CD1c-positive myeloid dendritic cell (primary cell): ENCODE results near the gene ATG2A.

Experiments
- DNase-seq: peaks from one replicate; pipeline ENCODE4 v3.0.0-alpha.2; 2016; ENCODE audit errors: extremely low spot score

ATG2A gene

DNA sequence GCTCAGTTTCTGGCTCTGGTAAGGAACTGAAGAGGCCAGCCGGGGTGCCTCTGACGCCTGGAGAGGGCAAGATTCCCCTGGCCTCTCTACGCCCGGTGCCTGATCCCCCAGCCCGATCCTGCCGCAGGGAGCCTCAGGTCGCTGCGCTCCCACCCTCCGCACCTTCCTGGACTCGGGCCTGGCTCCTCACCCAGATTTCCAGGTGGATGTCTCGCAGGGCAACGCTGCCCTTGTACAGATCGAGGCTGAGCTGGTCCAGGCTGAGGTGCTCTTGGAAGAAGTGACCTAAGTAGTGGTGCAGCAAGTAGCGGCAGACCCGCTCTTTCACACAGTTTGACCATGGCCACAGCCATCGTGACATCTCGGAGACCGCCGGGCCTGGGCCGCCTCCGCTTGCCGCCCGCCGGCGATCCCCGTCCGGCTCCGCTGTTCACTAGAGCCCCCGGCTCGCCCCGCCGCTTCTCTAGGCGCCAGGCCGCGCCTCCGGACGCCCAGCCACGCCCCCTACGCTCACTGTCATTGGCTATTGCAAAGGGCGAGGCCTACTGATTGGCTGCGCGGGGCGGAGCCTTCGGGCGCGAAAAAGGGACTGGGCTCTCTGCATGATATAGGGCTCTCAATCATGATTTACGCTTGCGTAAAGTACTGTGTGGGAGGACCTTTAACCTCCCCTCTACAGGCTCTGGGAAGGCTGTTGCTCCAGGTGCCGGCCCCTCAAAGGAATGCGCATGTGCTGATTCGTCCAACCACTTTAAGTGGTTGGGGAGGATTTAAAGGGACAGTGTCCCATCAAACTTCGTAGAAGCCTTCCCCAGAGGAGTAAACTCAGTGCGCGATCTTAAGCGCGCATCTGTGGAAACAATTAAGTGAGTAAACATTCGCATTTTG is at the start of gene ATG2A:
ATG2A (minus strand) TSS at position 435 of the 888 bp plus-strand sequence; CDS start at position 361, 74 bp downstream.
- DNase-seq, result peak; percentile 99

DNA sequence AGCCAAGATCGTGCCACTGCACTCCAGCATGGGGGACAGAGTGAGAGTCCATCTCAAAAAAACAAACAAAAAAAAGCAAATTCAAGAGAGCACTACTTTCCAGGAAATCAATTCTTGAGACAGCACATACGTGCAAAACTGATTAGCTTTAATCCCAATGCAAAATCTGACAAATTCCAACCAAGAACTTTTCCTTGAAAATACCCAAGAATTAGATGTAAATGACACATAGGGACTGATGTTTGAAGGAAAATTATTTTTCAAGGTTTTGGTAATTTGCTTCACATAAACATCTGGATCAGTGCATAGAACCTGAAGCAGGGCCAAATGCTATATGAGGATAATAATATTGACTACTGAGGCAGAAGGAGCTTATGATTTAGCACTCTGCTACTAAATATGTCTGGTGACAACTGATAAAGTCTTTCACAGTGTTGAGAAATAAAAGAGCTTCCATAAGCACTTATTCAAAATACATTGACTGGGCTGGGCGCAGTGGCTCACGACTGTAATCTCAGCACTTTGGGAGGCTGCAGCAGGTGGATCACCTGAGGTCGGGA is 46.1 kb upstream of the ATG2A start:
- DNase-seq, result no peak

DNA sequence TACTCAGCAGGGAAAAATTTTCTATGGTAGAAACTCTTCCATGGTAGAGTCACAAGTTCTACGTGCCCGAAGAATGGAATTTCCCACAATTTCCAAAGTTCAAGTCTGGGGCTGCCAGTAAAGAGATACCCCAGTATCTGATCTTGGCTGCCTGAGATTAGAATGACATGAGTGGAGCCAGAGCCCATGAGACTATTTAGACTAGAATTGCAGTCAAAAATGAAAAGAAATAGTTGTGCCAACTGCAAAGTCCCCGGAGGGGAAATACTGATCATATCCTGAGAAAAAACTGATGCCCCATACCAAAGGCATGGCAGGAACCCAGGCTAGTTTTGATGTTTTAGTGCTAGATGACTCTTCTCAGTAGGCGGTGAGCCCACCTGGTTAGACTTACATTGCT is 43.7 kb upstream of the ATG2A start:
- DNase-seq, result no peak

DNA sequence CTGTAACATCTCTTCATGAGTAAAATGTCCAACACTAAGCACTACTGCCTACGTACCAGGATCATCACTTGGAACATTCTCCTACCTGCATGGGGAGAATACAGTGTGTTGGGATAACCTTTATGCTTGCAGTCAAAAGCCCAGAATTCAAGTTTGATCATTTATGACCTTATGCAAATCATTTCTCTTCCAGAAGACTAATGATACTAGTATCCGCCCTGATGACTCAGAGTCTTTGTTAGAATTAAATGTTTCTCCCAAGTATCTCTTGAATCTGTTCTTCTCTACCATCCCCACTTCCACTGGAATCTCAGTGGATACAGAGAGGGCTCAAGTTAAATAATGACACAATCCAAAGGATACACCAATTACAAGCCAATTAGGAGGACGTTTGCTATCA is 42.5 kb upstream of the ATG2A start:
- no peak for DNase-seq

DNA sequence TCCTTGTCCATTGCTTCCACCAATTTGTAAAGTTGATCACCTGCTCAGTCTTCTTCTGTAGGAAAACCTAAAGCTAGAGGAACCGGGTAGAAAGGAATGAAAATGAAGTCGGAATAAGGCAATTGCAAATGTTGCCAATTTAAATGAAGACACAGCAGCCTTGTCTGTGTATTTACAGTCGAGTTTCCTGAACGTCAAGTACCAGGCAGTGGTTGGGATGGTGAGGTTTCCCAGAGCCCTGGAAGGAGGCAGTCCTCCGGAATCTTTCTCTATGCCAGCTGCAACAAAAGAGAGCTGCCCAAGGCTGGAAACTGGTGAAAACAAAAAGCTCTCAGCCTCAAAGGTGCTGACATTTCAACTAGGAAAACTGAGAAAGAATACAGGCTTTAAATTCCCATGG is 37.2 kb upstream of the ATG2A start:
- DNase-seq, result no peak

DNA sequence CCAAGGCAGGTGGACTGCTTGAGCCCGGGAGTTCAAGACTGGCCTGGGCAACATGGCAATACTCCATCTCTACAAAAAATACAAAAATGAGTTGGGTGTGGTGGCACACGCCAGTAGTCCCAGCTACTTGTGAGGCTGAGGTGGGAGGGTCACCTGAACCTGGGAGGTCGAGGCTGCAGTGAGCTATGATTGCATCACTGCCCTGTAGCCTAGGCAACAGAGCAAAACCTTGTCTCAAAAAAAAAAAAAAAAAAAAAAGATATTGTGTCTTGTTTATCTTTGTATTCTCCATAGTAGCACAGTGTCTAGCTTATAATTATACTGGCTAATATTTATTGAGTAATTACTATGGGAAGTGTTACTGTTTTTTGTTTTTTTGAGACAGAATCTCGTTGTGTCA is 34.5 kb upstream of the ATG2A start:
- DNase-seq, result no peak

DNA sequence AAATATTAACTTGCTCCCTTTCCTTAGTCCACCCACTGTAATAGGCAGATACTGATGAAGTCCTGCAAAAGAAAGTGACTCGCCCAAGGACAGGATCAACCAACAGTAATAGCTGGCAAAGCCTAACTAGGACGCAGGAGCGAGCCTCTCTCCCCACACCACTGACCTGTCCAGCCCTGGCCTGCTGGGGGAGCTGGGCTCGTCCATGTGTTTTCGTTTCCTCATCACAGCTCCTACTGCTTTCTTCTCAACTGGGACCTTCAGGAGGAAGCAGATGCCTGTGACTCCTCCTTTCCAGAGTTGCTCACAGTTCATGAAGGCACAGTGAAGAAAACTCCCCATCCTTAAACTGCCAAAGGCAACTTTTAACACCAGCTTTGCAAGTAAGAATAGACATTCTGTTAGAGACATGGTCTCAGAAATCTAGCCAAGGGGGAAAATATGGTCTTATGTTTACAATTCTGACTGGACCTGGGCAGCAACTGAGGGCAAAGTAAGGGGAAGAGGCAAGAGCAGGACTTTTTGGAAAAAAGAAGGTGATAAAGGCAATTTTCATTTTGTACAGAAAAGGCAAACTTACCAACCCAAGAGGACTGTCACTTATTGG is 30.3 kb upstream of the ATG2A start:
- DNase-seq, result peak; percentile 35

DNA sequence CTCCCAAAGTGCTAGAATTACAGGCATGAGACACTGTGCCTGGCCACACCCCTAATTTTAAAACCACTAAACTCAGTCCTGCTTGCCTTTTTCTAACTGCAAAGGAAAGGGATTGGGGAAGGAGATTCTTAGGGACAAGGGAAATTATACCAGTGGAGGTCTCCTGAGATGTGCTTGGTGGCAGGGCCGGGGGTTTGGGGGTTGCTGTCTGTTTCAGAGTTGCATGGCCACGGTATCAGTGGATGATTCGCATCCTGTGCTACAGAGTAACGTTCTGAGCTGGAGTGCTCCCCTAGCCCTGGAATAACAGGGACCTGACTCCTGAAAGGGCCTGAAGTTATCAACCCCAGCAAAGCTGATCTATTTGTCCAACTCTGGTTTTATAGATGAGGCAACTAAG is 19.5 kb upstream of the ATG2A start:
- DNase-seq, result no peak

DNA sequence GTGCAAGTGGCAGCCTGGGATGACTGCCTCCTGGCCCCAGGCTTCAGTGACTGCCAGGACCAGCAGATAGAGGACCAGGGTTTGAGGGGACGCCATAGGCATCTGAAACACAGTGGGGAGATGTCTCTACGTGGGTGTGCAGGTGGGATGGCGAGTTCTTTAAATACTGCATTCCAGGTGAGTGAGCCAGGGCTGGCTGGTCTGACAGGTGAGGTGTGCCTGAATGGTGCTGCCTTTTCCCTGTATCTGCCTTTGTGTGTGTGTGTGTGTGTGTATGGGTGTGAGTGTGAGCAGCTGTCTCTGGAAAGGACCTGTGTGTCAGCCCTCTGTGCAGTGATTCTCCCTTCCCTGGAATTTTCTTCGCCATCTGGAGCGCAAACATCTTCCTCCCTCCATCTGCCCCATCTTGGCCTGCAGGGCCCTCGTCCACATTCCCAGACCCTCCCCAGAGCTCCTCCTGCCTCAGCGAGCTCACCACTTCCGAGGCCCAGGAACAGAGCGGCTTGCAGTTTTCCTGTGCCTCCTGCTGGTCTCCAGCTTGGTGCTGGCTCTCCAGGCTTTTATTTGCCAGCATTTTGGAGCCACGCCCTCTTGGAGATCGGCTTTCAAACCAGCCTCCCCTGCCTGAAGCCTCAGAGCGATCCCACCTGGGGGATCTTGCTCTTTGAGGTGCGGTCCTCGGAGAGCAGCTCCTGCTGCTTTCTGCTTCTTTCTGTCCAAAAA is 18.5 kb upstream of the ATG2A start, which contains the start of gene GPHA2:
GPHA2 (minus strand) TSS at position 535 of the 723 bp plus-strand sequence; CDS start at position 102, 433 bp downstream.
- DNase-seq, result no peak

DNA sequence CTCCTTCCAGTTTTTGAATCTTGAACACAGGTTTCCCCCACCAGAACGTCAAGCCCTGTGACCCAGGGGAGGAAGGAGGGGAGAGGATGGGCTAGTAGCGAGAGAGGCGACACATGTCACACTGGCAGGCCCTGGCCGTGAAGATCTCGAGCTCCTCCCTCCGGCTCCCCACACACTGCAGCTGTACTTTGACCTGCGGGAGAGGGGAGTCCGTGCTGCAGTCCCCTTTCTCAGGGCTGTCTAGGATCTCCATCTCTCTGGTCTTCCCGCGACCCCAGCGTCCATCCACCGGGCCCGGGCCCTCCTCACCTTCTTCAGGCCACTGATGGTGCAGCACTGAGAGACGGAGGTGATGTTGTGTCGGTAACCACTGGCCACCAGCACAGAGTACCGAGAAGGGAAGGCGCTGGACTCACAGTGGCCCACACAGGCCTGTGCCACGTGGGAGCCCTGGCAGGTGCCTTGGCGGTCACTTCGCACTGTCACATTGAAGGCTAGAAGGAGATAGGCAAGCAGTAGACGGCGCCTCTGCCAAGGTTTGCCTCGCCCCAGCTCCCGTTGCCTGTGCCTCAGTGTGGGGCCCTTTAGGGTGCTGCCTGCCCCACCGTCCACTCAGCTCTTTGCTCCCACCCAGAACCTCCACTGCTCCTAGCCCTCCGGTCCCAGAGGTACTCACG is 17.8 kb upstream of the ATG2A start:
- DNase-seq, result no peak

DNA sequence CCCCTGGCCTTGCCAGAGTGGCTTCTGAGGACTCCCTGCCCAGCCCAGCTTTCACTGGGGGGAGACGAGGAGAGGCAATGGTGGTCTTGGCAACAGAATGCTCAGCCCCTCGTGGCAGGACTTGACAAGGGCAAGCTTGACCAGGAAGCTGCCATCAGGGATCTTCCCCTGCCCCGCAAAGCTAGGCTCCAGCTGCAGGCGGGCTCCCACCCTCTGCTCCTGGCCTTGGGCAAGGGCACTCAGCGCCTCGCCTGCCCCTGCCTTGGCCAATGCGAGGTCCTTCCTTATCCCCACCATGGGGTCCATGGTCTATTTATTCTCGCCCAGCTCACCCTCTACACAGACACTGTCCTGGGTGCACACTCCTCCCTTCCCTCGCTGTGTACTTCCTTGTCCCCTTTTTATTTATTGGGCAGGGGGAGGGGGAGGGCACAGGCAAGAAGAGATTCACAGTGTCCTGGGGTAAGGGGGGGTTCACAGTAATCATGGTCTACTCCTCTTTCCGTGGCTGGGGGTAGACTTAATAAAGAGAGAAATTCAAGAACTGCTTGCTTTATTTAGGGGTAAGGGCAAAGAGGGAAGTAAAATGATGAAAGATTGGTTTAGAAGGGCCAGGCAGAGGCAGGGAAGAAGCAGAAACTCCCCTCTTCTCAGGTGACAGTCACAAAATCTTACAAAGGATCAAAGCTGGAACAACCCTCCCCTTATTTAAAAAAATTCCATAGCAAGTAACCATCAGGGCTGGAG is 17.1 kb upstream of the ATG2A start:
- DNase-seq, result no peak

DNA sequence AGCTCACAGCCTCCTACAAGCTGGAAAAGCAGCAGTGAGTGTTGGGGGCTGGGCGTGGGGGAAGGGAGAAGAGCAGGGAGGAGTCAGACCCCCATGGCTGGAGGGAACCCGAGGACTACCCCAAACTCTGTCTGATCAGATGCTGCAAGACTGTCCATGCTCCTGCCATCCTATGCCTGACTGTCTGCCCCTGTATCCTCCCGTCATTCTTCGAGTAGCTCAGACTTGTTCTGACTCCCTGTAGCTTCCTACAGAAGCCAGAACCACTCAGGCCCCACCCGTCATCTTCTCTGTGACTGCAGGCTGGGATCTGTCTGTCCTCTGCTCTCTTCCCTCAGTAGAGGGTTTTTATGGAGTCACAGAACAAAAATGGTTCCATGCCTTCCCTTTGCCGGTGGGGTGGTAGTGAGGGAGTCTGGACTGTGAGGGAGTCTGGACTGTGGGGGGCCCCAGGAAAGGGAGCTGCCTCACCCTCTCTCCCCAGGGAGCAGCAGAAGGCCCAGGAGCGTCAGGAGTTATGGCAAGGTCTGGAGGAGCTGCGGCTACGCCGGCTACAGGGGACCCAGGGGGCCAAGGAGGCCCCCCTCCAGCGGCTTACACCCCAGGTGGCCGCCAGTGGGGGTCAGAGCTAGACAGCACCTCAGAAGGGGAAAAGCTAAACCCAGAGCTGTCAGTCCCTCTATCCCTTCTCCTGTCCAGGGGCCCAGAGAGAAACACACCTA is 16.4 kb upstream of the ATG2A start:
- no peak for DNase-seq

DNA sequence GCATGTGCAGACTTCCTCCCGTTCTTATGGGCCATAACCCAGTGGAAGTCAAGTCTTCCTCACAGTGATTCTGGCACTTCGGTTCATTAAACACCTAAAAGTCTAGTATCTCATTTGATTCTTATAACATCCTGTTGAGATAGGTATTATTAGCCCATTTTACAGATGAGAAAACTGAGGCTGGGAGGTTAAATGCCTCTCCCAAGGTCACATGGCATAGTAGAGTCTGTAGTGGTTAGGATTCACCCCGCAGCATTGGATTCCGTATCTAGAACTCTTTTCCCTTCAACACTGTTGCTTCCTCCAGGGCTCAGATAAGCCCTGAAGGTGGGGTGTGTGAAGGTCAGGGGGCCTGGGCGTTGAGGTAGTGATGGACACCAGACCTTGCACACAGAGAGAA is 15.3 kb upstream of the ATG2A start:
- no peak for DNase-seq

DNA sequence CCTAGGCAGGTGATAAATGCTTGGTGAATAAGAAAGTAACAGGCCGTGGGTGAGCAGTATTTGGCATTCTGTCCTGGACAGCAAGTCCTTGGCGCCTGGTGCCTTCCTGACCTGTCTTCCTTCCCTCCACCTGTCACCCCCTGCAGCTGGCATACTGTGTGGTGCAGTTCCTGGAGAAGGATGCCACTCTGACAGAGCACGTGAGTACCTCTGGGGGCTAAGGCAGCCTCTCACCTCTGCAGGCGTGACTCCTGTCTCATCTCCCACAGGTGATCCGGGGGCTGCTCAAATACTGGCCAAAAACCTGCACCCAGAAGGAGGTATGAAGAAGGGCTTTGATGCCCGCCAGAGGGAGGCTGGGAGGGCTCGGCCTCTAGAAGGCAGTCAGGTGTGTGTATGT is 14.3 kb upstream of the ATG2A start:
- no peak for DNase-seq

DNA sequence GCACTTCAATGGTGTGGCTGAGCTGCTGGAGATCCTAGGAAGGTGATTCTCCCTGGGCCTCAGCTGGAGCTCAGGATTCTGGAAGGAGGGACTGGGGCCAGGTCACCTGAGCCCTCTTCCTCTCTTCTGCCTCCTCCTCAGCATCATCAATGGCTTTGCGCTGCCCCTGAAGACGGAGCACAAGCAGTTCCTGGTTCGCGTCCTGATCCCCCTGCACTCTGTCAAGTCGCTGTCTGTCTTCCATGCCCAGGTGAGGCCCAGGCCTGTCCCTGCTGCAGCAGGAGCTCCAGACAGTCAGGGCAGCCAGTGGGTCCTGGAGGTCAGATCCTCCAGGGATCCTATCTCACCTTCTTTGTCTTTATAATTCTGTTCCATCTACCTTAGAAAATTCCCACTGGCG is 13.3 kb upstream of the ATG2A start:
- no peak for DNase-seq

DNA sequence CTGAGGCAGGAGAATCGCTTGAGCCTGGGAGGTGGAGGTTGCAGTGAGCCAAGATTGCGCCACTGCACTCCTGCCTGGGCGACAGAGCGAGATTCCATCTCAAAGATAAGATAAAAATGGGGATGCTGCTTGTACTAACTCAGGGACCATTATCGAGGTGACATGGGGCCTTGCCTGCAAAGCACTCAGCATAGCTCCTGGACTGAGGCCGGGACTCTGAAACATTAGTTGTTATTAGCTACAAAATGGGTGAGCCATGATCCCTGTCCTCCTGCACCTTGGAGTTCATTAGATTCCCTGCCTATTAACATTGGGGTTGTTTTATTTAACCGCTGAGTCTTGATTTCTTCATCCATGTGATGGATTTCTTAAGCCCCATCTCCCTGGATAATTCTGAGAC is 12.6 kb upstream of the ATG2A start:
- DNase-seq, result no peak

DNA sequence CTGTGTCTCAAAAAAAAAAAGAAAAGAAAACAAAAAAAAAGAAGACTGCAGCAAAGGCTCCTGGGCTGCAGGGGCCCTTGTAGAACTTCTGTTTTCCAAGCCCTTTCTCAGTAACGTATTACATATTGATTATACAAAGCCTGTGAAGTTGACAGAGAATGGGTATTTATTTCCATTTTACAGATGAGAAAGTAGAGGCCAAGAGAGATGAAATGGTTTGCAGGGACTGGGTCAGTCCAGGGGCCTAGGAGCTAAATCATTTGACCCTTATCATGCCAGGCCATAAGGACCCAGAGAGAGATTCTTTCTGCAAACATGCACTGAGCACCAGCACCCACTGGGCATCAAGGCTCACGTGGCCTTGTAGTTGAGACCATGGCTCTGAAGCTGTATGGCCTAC is 11.9 kb upstream of the ATG2A start:
- no peak for DNase-seq

DNA sequence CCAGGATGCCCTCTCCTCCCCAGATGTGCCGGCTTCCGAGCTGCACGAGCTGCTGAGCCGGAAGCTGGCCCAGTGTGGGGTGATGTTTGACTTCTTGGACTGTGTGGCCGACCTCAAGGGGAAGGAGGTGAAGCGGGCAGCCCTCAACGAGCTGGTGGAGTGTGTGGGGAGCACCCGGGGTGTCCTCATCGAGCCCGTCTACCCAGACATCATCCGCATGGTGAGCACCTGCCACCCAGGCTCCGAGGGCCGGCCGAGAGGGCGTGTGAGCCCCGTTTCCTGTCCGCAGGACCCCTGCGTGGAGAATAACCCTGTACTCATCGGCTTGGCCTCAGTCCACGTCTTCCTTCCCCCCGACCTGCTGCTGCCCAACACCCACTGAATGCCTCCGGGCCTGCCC is 9.7 kb upstream of the ATG2A start:
- DNase-seq, result no peak

DNA sequence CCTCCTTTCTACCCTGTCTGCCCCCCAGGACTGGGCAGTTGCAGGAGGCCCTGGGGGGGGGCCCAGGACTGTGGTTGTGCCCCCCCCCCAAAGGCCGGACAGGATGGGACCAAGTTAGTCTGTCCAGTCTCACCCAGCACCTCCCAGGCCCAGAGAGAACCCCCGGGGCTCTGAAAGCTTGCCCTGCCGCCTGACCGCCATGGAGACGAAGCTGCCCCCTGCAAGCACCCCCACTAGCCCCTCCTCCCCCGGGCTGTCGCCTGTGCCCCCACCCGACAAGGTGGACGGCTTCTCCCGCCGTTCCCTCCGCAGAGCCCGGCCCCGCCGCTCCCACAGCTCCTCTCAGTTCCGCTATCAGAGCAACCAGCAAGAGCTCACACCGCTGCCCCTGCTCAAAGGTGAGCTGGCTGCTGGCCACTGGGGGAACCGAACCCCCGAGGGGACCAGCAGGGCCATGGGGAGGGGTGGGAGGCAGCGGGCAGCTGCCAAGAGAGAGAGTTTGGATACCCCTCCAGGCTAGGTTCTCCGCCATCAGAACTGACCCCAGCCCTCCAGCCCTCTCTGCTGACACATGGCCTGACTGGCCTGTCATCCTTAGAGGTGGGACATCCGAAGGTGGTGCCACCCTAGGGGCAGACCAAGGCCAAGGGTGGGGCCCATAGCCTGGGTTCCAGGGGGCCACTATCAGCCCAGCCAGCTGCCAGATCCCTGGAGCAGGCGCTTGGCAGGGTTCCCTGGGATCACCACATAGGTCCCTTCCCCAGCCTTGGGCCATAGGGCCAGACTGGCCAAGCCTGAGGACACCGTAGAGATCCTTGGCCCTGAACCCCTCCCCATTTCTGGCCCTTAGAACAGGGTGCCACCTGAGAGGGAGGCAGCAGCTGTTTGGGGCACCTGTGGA is 8.8 kb upstream of the ATG2A start:
- no peak for DNase-seq
